ENCODE data around the gene DGCR6L. TPM values are rescaled to one million over a fixed set of nuclear protein-coding genes. Genes with fewer than 3 reads are reported as not detected.
"Not testable (repeated sequence)": the region's sequence is repeated elsewhere in the genome, so short reads cannot be mapped to it uniquely, and the experiment has no call there.

DGCR6L gene
- total and polyA plus RNA-seq, 8 donors = 35.5 to 52.2 (median 47.2) TPM

GRCh38 chr22:20316844-20317401 lies 2.9 kb downstream of the DGCR6L start:
- no peak overlapping the region for H3K27ac ChIP-seq
- no peak overlapping the region for H3K4me3 ChIP-seq
- DNase-seq (peak in 1 of 4 donors; percentile 24), ATAC-seq (no peak)
- no peak for TF ChIP-seq CTCF (IDR thresholded peaks at IDR 0.05)
- no peaks in the 10 kb centered on the region for H3K9me3 ChIP-seq
- H3K27me3 ChIP-seq = no peaks in the 10 kb centered on the region
- peaks cover 0 to 7% of the 10 kb centered on the region in 2 donors for H3K36me3 ChIP-seq
- H3K4me1 ChIP-seq = peaks cover 8 to 34% of the 10 kb centered on the region in 2 donors
- intact Hi-C loops (cut with DNase I) = no loop called here

GRCh38 chr22:20316217-20316843 lies 3.5 kb downstream of the DGCR6L start:
- Histone ChIP-seq H3K4me3 (no peak overlapping the region), H3K27ac (no peak overlapping the region), H3K4me1 (peaks cover 8 to 33% of the 10 kb centered on the region in 2 donors), H3K27me3 (no peaks in the 10 kb centered on the region), H3K9me3 (no peaks in the 10 kb centered on the region), H3K36me3 (peaks cover 0 to 7% of the 10 kb centered on the region in 2 donors)
- TF ChIP-seq CTCF (IDR thresholded peaks at IDR 0.05) = no peak
- ATAC-seq (no peak), DNase-seq (peak in 1 of 4 donors; percentile 78)
- intact Hi-C loops (cut with DNase I) = no loop called here

GRCh38 chr22:20315337-20316216 lies 4.3 kb downstream of the DGCR6L start:
- no peaks in the 10 kb centered on the region for H3K27me3 ChIP-seq
- H3K4me1 ChIP-seq = peaks cover 8 to 25% of the 10 kb centered on the region in 2 donors
- no peak for TF ChIP-seq CTCF (IDR thresholded peaks at IDR 0.05)
- H3K36me3 ChIP-seq = peaks cover 0 to 7% of the 10 kb centered on the region in 2 donors
- H3K27ac ChIP-seq = no peak overlapping the region
- DNase-seq = peak in 1 of 4 donors; percentile 66
- intact Hi-C loops (cut with DNase I) = no loop called here
- no peak overlapping the region for H3K4me3 ChIP-seq
- ATAC-seq = no peak
- H3K9me3 ChIP-seq = no peaks in the 10 kb centered on the region

- H3K27ac ChIP-seq; H3K4me3 ChIP-seq; ATAC-seq; H3K9me3 ChIP-seq; H3K36me3 ChIP-seq; intact Hi-C loops (cut with DNase I); H3K27me3 ChIP-seq: not testable (repeated sequence)
- peaks cover 8 to 23% of the 10 kb centered on the region in 2 donors for H3K4me1 ChIP-seq
- DNase-seq = peak in 1 of 4 donors; percentile 50
Observed at GRCh38 chr22:20314741-20315336, 5.0 kb downstream of the DGCR6L start.

GRCh38 chr22:20314206-20314605 lies 5.7 kb downstream of the DGCR6L start:
- H3K9me3 ChIP-seq; H3K27me3 ChIP-seq; H3K4me3 ChIP-seq; intact Hi-C loops (cut with DNase I); H3K36me3 ChIP-seq; ATAC-seq; H3K27ac ChIP-seq: not testable (repeated sequence)
- H3K4me1 ChIP-seq = peaks cover 8 to 21% of the 10 kb centered on the region in 2 donors
- DNase-seq = peak in 1 of 4 donors; percentile 35

- H3K27me3 ChIP-seq; H3K36me3 ChIP-seq; H3K4me3 ChIP-seq; H3K9me3 ChIP-seq; ATAC-seq; intact Hi-C loops (cut with DNase I); H3K27ac ChIP-seq: not testable (repeated sequence)
- H3K4me1 ChIP-seq = peaks cover under 1 to 14% of the 10 kb centered on the region in 2 donors
- peak in 1 of 4 donors; percentile 47 for DNase-seq
Observed at GRCh38 chr22:20313306-20314077, 6.4 kb downstream of the DGCR6L start.
